ENCODE results near the gene CAPN6.

- TF ChIP-seq, protein P1, sequence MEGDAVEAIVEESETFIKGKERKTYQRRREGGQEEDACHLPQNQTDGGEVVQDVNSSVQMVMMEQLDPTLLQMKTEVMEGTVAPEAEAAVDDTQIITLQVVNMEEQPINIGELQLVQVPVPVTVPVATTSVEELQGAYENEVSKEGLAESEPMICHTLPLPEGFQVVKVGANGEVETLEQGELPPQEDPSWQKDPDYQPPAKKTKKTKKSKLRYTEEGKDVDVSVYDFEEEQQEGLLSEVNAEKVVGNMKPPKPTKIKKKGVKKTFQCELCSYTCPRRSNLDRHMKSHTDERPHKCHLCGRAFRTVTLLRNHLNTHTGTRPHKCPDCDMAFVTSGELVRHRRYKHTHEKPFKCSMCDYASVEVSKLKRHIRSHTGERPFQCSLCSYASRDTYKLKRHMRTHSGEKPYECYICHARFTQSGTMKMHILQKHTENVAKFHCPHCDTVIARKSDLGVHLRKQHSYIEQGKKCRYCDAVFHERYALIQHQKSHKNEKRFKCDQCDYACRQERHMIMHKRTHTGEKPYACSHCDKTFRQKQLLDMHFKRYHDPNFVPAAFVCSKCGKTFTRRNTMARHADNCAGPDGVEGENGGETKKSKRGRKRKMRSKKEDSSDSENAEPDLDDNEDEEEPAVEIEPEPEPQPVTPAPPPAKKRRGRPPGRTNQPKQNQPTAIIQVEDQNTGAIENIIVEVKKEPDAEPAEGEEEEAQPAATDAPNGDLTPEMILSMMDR (IDR thresholded peaks at IDR 0.05) = no peak
- no peak for TF ChIP-seq POLR2A (IDR thresholded peaks at IDR 0.05)
Observed at GRCh38 chrX:111284631-111285293, 14.5 kb upstream of the CAPN6 start.
